Testis (tissue), 2 donors: ENCODE data around the gene CDC20.

Experiments used
- POLR2A ChIP-seq: fragments of 450-650 bp; IDR thresholded peaks from one replicate; pipeline ENCODE4 v1.6.1; 2017; ENCODE audit warnings: antibody characterized with exemption, mild to moderate bottlenecking, moderate library complexity
- TF ChIP-seq, protein P1 (sequence below), 3 experiments: fragments of 450-650 bp in 2 of 3; fragments of 200-600 bp in 1 of 3; sonication (generic) in 1 of 3; IDR thresholded peaks; one replicate each; pipeline ENCODE4 v1.5.1; 2016 to 2019; ENCODE audit warnings: antibody characterized with exemption in 3 of 3, mild to moderate bottlenecking in 2 of 3, moderate library complexity in 1 of 3

DNA sequence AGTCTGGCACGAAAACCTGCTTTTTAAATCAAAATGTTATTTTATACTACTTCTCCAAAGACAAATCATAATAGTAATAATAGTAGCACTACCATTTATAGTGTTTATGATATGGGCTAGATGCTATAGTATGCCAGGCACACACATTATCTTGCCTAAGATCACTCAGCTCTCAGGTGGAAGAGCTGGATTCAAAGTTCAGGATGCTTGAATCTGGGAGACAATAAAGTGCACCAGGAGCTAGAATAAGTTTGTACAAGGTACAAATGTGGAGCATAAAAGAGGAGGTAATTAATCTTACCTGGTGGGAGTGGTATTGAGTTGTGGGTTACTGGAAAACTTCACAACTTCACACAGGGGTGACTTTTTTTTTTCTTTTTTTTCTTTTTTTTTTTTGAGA, 19.1 kb downstream of the CDC20 start:
- TF ChIP-seq, protein P1, sequence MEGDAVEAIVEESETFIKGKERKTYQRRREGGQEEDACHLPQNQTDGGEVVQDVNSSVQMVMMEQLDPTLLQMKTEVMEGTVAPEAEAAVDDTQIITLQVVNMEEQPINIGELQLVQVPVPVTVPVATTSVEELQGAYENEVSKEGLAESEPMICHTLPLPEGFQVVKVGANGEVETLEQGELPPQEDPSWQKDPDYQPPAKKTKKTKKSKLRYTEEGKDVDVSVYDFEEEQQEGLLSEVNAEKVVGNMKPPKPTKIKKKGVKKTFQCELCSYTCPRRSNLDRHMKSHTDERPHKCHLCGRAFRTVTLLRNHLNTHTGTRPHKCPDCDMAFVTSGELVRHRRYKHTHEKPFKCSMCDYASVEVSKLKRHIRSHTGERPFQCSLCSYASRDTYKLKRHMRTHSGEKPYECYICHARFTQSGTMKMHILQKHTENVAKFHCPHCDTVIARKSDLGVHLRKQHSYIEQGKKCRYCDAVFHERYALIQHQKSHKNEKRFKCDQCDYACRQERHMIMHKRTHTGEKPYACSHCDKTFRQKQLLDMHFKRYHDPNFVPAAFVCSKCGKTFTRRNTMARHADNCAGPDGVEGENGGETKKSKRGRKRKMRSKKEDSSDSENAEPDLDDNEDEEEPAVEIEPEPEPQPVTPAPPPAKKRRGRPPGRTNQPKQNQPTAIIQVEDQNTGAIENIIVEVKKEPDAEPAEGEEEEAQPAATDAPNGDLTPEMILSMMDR (IDR thresholded peaks at IDR 0.05) = no peak
- TF ChIP-seq POLR2A = no peak
